NCI-H1417 (cell line): ENCODE data around the gene MRPL9.
"Not testable (repeated sequence)": the region's sequence is repeated elsewhere in the genome, so short reads cannot be mapped to it uniquely, and the experiment has no call there.

Experiments used
- DNase-seq, 3 experiments: peaks; one replicate each; lab custom pipeline; 2025; lab: John Stamatoyannopoulos, UW

MRPL9 gene

DNA sequence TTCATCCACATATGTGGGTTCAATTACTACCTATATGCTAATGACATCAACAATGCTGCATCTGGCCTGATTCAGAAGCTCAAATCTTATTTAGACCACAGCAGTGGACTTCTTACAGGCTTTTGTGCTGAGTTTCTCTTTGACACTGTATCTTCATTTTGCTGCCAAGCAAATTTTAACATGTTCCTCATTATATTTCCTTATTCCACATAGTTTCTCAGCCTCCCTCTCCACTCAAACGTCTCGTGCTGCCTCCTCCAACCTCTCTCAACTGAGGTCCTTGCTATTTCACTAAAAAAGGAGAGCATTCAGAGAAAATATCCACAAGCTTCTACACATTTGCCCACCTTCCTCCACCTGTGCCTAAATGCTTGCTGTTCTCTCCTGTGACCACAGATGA lies 20.5 kb upstream of the MRPL9 start:
- DNase-seq = no peak

DNA sequence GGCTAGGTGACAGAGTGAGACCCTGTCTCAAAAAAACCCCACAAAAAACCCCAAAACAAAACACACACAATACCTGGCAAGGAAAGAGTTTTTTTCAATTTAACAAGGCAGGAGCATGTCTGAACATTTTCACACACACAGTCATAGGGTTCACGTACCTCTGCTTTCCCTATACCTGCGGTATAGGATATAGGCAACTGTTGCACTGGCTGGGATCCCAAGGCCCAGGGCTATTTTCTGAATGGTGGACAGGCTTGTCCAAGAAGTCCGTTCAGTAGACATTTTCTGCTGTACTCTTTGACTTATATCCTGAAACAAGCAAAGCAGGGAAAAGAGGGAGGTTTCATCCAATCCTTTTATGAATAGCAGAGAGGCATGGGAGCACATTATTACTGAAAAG lies 19.4 kb upstream of the MRPL9 start:
- no peak for DNase-seq

DNA sequence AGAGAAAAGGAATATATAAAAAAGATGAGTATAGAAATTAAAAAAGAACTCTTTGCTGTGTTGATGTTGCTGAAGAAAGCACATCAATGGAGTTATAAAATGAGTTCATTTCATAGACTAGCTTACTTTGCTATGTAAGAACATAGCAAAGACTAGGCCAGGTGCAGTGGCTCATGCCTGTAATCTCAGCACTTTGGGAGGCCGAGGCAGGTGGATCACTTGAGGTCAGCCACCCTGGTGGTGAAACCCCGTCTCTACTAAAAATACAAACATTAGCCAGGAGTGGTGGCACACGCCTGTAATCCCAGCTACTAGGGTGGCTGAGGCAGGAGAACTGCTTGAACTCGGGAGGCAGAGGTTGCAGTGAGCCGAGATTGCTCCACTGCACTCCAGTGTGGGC lies 18.7 kb upstream of the MRPL9 start:
- not testable (repeated sequence) for DNase-seq

DNA sequence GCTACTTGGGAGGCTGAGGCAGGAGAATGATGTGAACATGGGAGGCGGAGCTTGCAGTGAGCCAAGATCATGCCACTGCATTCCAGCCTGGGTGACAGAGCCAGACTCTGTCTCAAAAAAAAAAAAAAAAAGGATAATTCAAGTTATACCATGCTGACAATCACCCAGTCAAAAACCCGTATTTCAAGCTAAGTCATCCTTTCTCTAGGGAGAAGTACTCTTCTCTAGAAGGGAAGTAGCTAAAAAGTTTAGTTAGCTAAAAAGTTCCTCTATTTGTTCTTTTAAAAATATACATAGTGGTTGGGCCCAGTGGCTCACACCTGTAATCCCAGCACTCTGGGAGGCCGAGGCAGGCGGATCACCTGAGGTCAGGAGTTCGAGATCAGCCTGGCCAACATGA lies 17.4 kb upstream of the MRPL9 start:
- DNase-seq = not testable (repeated sequence)

DNA sequence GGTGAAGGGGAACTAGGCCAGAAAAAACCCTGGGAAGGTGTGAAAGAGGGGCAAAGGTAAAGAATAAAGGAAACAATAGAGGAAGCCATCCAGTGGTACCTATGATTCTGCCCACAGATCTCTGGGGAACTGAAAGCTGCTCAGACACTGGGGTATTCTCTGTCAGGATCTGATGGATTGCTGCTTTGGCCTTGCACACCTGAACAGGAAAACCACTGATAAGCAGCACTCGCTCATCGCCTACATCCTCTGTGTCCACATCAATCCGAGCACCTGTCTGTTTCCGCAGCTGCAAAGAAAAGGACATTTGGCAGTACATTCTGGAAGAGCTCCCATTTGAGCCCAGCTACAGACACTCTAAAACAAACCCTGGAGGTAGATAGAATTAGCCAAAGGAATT lies 16.6 kb upstream of the MRPL9 start:
- no peak for DNase-seq

DNA sequence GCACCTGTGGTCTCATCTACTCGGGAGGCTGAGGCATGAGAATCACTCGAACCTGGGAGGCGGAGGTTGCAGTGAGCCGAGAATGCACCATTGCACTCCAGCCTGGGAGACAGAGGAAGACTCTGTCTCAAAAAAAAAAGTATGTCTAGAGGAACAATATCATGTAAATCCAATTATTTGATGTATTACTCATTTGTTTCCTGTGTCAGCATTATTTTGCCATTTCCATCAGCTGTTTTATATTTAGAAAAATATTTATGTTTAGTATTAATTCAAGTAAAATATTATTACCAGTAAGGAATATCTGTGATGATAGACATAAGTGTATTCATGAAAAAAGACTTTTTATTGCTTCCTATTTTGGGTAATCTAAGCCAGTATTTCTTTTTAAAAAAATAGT lies 14.0 kb upstream of the MRPL9 start:
- no peak for DNase-seq

DNA sequence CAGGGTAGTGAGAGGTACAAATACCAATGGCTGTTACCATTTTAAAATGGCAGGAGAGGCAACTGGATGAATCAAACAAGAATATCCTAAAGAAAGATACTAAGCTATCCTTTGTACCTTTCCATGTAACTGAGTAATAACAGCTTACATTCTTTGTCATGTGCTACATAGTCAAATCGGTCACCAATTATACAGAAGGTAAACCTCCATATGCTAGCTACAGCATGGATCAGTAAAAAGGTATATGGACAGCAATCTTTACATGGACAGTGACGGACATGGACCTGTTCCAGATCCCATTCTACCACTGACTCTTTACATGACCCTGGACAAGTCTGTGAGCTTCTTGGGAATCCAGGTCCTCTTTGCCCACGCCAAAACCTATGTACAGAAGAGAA lies 13.4 kb upstream of the MRPL9 start:
- no peak for DNase-seq

DNA sequence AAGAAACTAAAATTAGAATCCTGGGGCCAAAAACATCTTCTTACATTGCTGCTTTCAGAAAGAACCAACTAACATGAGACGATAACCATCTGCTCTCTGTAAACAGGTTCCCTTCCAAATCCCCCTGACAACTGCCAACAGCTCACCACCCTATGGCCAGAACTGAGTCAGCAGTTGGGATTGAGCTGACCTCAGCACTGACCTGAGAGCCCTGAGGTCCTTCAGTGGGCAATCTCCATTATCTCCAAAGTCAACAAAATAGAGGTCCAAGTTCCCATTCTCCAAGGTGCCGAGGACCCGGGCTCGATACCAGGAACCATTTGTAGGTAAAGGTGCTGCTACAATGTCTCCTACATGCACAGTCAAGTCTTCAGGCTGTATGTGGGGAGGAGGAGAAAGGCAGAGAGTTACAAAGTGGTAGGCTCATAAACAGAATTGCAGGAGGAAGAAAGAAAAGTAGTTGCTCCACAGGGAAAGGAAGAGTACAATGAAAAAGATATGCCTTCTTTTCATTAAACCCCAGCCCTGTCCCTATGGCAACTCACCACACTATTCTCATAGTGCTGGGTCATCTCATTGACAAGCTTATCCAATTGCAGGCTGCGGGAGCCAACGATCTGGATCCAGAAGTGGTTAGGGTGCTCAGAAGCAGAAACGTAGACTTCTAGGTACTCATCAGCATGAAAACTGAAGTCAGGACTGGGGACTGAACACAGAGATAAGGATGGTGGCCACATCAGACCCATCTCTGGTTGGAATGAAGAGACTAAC lies 12.8 kb upstream of the MRPL9 start:
- DNase-seq = no peak

DNA sequence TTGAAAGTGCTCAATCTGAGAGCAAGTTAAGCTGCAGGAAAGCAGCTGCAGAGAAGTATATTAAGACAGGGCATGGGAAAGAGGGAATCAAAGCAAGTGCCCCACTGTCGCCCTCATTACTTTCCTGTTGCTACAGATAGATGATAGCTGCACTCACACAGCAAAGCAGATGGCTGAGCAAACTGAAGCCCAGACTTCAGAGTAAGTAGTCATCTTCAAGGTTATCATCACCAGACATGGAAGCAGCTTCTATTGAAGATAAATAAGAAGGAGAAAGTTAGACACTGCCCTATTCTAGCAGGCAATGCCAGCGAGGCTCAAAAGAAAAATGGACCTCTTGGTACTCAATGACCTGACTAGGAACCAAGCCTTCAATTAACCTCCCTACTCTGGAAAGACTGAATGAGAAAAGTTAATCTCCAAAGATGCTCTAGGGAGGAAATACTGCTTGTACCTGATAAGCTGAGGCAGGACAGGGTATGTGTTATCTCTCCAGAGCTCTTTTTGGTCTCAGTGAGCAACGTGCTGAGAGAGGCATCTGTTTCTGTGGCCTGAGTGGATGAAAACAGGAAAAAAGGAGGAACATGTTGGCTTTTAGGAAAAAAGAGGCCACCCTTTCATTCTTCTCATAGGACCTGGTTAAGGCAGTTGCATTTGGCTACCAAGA lies 11.1 kb upstream of the MRPL9 start:
- DNase-seq = no peak

DNA sequence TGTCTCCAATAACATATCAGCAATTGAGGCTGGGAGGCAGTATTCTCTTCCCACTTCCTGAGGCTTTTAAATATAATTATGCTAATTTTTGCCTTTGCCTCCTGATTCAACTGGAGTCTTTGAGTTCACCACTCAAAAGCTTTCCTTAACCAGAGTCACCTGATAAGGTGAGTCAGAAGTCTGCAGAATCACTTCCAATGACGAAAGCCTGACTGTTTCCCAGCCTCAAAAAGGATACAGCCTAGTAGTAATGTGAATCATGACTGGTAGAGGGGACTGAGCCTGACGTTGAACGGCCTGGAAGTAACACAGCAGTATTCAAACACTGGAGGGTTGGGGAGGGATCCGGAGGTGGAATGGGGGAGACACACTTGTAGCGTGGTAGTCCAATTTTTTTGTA lies 10.4 kb upstream of the MRPL9 start:
- no peak for DNase-seq

DNA sequence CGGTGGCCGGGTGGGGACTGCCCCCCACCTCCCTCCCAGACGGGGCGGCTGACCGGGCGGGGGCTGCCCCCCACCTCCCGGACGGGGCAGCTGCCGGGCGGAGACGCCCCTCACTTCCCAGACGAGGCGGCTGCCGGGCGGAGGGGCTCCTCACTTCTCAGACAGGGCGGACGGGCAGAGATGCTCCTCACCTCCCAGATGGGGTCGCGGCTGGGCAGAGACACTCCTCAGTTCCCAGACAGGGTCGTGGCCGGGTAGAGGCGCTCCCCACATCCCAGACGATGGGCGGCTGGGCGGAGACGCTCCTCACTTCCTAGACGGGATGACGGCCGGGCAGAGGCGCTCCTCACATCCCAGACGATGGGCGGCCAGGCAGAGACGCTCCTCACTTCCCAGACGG lies 6.0 kb upstream of the MRPL9 start:
- DNase-seq = not testable (repeated sequence)

DNA sequence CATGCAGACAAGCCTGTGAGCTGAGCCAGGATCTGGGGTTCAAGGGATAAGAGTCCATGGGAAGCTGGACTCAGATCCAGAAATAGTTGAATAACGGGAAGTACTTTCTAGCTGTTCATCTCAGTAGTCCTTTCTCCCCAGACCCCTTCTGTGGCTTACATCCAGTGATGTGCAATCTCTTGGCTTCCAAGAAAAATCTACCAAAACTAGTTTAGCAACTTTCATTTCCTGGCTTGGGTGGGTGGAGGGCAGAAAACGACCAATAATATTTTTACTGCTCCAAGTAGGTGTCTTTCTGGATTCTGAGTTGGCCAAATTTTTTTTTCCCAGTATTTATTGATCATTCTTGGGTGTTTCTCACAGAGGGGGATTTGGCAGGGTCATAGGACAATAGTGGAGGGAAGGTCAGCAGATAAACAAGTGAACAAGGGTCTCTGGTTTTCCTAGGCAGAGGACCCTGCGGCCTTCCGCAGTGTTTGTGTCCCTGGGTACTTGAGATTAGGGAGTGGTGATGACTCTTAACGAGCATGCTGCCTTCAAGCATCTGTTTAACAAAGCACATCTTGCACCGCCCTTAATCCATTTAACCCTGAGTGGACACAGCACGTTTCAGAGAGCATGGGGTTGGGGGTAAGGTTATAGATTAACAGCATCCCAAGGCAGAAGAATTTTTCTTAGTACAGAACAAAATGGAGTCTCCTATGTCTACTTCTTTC lies 5.2 kb upstream of the MRPL9 start:
- DNase-seq = not testable (repeated sequence)

DNA sequence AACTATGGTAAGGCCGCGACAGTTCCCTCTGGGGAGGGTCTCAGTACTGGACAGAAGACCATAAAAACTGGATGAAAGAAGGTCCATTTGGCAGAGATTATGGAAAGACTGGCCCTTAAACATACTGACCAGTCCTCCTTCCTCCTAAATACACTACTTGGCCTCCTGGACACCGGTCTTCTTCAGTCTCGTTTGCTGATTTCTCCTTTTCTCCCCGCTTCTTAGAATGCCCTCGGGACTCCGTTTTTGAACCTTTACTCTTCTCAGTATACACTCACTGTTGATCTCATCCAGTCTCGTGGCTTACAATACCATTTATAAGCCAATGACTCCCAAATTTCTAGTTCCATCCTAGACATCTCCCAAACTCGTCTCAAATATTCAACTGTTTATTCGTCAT lies 694 bp upstream of the MRPL9 start:
- DNase-seq = no peak

DNA sequence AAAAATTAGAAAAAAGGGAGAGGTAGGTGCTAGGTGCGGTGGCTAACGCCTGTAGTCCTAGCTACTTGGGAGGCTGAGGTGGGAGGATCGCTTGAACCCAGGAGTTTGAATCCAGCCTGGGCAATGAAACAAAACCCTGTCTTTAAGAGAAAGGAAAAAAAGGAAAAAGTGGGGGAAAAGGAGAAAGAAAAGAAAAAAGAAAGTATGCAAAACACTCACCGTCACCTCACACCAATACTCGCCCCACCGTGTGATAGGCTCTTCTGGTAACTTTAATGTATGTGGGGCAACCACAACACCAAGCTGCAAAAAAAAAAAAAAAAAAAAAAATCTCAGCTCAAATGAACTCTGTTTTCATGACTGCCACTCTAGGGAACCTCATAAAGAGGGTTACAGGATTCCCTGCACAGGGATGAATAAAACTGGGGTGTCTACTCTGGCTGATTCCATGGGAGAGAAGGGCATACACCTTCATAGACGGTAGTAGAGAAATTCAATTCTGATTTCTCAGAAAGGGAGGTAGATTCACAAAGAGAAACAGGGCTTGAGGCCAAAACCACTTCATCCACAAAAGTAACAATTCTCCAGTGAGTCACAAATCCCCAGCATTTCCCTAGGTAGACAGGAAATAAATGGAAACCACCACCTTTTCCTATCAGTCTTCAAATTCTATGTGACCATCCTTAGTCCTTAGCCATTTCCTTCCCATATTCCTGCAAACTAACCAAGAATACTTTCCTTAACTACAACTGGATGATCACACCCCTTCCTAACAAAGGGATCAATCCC lies 2.5 kb downstream of the MRPL9 start:
- DNase-seq = no peak

DNA sequence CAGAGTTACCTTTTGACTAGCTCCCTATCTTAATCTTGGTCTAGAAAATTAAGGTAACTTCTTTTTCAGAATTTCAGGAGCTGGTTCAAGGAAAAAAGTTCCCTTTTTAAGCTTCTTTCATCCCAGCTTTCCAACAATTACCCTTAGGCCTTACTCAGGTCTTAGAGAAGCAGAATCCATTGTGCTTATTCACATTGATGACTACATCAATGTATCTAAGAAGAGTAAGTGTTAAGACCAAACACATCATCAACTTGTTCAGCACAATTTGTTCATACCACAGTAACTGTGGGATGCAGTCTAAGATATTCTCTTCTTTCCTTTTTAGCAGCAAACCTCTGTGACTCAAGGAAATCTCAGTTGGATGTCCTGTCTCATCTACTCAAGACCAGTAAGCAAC lies 4.1 kb downstream of the MRPL9 start:
- no peak for DNase-seq

DNA sequence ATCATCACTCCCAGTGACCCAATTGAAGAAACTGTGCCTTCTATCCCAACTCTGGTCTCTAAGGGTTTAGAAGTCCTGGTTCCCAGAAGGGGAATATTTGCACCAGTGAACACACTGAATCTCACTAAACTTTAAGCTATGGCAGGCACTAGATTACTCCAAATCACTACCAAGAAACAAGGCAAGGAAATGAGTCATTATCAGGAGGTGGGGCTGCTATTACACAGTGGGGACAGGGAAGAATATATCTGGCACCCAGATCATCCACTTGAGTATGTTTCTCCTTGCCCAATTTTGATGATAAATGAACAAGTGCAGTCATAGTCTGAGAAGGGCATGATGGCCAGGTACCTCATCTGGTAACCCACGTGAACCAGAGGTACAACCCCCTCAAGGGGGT lies 7.0 kb downstream of the MRPL9 start:
- DNase-seq = no peak

DNA sequence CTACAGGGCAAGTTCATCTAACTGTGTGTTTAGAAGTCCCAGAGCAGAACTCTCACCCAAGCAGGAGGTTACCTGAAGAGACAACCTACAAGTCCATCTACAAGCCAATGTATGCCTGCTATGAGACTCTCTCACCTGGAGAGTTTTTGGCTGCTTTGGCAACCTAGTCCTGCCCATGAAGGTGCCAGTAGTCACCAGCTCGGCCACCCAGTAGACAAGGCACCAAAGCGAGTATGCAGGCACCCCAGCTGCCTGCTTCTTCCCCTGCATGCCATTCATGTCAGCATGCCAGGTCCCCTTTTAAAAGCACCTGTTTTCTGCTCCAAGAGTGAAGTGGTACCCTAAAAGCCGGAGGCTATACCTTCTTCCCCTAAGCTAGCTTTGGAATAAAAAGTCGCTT lies 21.8 kb downstream of the MRPL9 start:
- no peak for DNase-seq

DNA sequence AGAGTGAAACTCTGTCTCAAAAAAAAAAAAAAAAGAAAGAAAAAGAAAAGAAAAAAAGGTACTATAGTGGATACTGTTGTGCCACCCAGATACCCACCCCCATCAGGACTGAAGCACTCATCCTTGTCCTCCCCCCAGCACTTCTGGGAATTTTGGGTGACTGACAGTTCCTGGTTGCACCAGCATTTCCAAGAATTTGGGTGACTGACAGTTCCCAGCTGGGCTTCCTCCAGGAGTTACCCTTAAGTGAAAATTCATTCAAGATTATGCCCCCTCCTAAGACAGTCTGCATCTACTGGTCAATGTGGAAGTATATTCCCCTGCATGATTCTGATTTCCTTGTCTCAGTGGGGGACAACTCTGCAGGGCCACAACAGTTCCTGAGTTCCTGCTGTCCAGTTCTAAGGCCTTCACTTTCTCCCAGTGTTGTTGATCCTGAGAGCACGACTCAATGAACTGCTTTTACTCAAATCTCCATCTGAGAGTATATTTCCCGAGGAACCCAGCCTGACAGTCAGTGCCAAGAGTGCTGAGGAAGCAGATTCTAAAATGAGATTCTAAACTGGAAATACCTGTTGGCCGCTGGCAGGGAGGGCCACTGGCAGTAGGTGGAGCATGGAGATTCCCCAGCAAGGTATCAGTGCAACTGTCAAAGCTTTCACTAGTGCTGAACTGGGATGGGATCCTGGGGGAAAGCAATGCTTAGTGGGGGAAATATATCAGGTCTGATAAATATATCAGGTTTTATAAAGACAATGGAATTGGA lies 23.5 kb downstream of the MRPL9 start:
- DNase-seq = peak in 1 of 3 experiments; percentile 21

DNA sequence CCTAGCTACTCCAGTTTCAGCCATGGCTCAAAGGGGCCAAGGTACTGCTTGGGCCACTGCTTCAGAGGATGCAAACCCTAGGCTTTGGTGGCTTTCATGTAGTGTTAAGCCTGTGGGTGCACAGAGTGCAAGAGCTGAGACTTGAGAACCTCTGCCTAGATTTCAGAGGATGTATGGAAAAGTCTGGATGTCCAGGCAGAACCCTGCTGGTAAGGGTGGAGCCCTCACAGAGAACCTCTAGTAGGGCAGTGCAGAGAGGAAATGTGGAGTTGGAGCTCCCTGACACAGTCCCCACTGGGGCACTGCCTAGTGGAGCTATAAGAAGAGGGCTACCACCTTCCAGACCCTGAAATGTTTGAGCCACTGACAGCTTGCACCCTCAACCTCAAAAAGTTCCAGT lies 25.8 kb downstream of the MRPL9 start:
- DNase-seq = no peak

DNA sequence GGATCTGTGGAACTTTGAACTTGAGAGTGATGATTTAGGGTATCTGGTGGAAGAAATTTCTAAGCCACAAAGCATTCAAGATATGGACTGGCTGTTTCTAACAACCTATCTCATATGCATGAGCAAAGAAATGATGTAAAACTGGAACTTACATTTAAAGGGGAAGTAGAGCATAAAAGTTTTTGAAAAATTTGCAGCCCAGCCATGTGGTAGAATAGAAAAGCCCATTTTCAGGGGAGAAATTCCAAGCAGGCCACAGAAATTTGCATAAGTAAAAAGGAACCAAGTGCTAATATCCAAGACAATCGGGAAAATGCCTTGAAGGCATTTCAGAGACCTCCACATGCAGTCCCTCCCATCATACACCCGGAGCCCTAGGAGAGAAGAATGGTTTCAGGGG lies 26.3 kb downstream of the MRPL9 start:
- no peak for DNase-seq

DNA sequence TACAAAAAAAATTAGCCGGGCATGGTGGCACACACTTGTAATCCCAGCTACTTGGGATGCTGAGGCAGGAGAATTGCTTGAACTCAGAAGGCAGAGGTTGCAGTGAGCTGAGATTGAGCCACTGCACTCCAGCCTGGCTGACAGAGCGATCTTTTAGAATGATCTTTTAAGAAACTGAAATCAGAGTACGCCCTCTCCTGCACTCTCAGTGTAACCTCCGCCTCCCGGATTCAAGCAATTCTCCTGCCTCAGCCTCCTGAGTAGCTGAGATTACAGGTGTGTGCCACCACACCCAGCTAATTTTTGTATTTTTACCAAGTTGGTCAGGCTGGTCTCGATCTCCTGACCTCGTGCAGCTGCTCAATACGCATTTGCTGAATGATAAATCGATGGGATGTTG lies 29.3 kb downstream of the MRPL9 start:
- not testable (repeated sequence) for DNase-seq

DNA sequence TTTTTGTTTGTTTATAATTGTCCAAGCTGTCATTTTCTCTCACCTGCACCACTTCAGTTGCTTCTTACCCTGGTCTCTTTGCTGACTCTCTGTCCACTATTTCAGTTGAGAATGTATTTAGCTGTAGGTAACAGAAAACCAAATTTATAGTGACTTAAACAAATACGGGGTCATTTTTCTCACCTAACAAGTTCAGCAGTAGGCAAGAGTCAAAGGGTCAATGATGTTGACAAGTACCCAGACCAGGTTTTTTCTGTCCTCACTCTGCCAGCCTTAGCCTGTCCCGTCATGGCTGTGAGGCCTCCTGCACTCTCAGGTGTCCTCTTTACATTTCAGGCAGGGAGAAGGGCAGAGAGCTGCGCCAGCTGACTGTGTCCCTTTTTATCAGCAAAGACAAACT lies 30.2 kb downstream of the MRPL9 start:
- no peak for DNase-seq
